Right lobe of liver (tissue), 6 donors: ENCODE data around the gene FHIT. TPM values are rescaled to one million over a fixed set of nuclear protein-coding genes. Genes with fewer than 3 reads are reported as not detected.

Source experiments
- ATAC-seq, 4 donors: fragments of 200-7000 bp; cut with Tn5 transposase; one replicate each; pipeline ENCODE4 v1.9.1; 2020; ENCODE audit warnings: mild to moderate bottlenecking in 4 of 4, moderate library complexity in 4 of 4
- DNase-seq, 3 donors: peaks; one replicate each; pipeline ENCODE4 v3.0.0-alpha.2; 2020
- H3K27ac ChIP-seq, 3 donors: fragments of 200-600 bp; one replicate each; pipeline ENCODE4 v1.8.0; 2022
- H3K27me3 ChIP-seq, 2 donors: fragments of 200-600 bp; one replicate each; pipeline ENCODE4 v1.8.0; 2022
- H3K36me3 ChIP-seq, 4 donors: fragments of 200-600 bp; sonication (generic) in 1 of 4; one replicate each; pipeline versions ENCODE4 v1.5.1 to v1.8.0; 2017 to 2022; ENCODE audit warnings: control low read depth in 1 of 4
- H3K4me1 ChIP-seq, 4 donors: fragments of 200-600 bp; sonication (generic) in 1 of 4; one replicate each; pipeline versions ENCODE4 v1.5.1 to v1.8.0; 2017 to 2022; ENCODE audit warnings: control low read depth in 1 of 4
- H3K4me3 ChIP-seq, 3 donors: fragments of 200-600 bp; one replicate each; pipeline ENCODE4 v1.8.0; 2022
- H3K9me3 ChIP-seq, 4 donors: fragments of 200-600 bp; sonication (generic) in 1 of 4; one replicate each; pipeline versions ENCODE4 v1.5.1 to v1.8.0; 2017 to 2022; ENCODE audit warnings: control low read depth in 1 of 4
- CTCF ChIP-seq, 4 donors: fragments of 200-600 bp in 3 of 4; fragments of 450-650 bp in 1 of 4; IDR thresholded peaks; one replicate each; pipeline versions ENCODE4 v1.5.1 to v1.8.0; 2016 to 2022; ENCODE audit warnings: antibody characterized with exemption in 4 of 4, mild to moderate bottlenecking in 2 of 4
- POLR2A ChIP-seq: fragments of 450-650 bp; IDR thresholded peaks from one replicate; pipeline ENCODE4 v1.6.1; 2017; ENCODE audit warnings: antibody characterized with exemption, mild to moderate bottlenecking
- WGBS: methylation state at CpG from one replicate; pipeline ENCODE4 v1.1.6; 2018; ENCODE audit warnings: low coverage, low lambda C conversion rate; ENCODE audit not compliant: insufficient coverage; ENCODE audit errors: missing lambda C conversion rate; 5-methylcytosine and 5-hydroxymethylcytosine counted together
- intact Hi-C, 2 donors: fragments of 100-400 bp; cut with DNase I; formaldehyde crosslinking; loops; one replicate each; pipeline versions ENCODE4 v1.11.2 to v1.14.1; 2022
- total RNA-seq, 6 experiments: library from RNA; depleted of rRNA in 2 of 6; stranded (reverse); fragments of >200 nt in 2 of 6; fragmentation: NEBNext Ultra II Directional in 3 of 6; extraction: Animal tissue kit (Norgen Biotek cat#: 25700) in 3 of 6; gene quantifications; one replicate each; pipeline versions ENCODE4 v1.1.0 to v1.2.4, GENCODE V29; 2016 to 2023
- donor health status: DM: no; HTN: yes; CAD: no.
- donor health status: DM: no; HTN: no; CAD: no.
- donor health status: DM: no; HTN: no; CAD: no.
- donor health status: DM: no; HTN: yes; CAD: no.
- donor health status: DM: no; HTN: yes; CAD: no.

Gene FHIT
- total RNA-seq, 6 experiments from 2014 or later = 6.6 to 11.2 (median 8.0) TPM

GRCh38 chr3:60133269-60134162, 1117.7 kb downstream of the FHIT start:
- H3K27ac ChIP-seq = no peak overlapping the region
- no peak for DNase-seq
- no peaks in the 10 kb centered on the region for H3K9me3 ChIP-seq
- intact Hi-C loops = no loop called here
- ATAC-seq = no peak
- TF ChIP-seq CTCF (IDR thresholded peaks at IDR 0.05) = no peak
- no peak for TF ChIP-seq POLR2A
- no peak overlapping the region for H3K4me3 ChIP-seq
- H3K27me3 ChIP-seq = no peaks in the 10 kb centered on the region
- WGBS = 56% methylated on average over 2 of the region's 2 CpGs
- no peaks in the 10 kb centered on the region for H3K4me1 ChIP-seq
- H3K36me3 ChIP-seq = no peaks in the 10 kb centered on the region

GRCh38 chr3:60131618-60132017, 1119.6 kb downstream of the FHIT start:
- no peaks in the 10 kb centered on the region for H3K9me3 ChIP-seq
- ATAC-seq (no peak), DNase-seq (no peak)
- no peaks in the 10 kb centered on the region for H3K36me3 ChIP-seq
- H3K4me1 ChIP-seq = no peaks in the 10 kb centered on the region
- H3K4me3 ChIP-seq = no peak overlapping the region
- TF ChIP-seq POLR2A (no peak), CTCF (IDR thresholded peaks at IDR 0.05) (no peak)
- intact Hi-C loops = no loop called here
- H3K27ac ChIP-seq = no peak overlapping the region
- H3K27me3 ChIP-seq = no peaks in the 10 kb centered on the region

- no peak for TF ChIP-seq POLR2A
- no peak for TF ChIP-seq CTCF (IDR thresholded peaks at IDR 0.05)
- ATAC-seq (peak in 2 of 4 donors; percentile 39 to 96), DNase-seq (no peak)
- no peaks in the 10 kb centered on the region for H3K4me1 ChIP-seq
- H3K27ac ChIP-seq = no peak overlapping the region
- no peaks in the 10 kb centered on the region for H3K27me3 ChIP-seq
- intact Hi-C loops = no loop called here
- WGBS = 77% methylated on average over 6 of the region's 6 CpGs
- H3K4me3 ChIP-seq = no peak overlapping the region
- H3K9me3 ChIP-seq = no peaks in the 10 kb centered on the region
- H3K36me3 ChIP-seq = no peaks in the 10 kb centered on the region
Observed at GRCh38 chr3:60126511-60127304, 1124.5 kb downstream of the FHIT start.

GRCh38 chr3:60125686-60126085, 1125.6 kb downstream of the FHIT start:
- no peaks in the 10 kb centered on the region for H3K27me3 ChIP-seq
- no peak overlapping the region for H3K4me3 ChIP-seq
- TF ChIP-seq CTCF (IDR thresholded peaks at IDR 0.05) (no peak), POLR2A (no peak)
- no peaks in the 10 kb centered on the region for H3K36me3 ChIP-seq
- H3K9me3 ChIP-seq = no peaks in the 10 kb centered on the region
- WGBS = 87% methylated on average over 3 of the region's 3 CpGs
- ATAC-seq (no peak), DNase-seq (no peak)
- H3K4me1 ChIP-seq = no peaks in the 10 kb centered on the region
- intact Hi-C loops = no loop called here
- H3K27ac ChIP-seq = no peak overlapping the region
